SU-DHL-6 (cell line): ENCODE measurements around the gene SPOCK1.

ENCODE experiments used
- H2AFZ ChIP-seq: fragments of 200-600 bp; sonication (generic); 2 replicates; pipeline ENCODE4 v1.6.1; 2014; ENCODE audit warnings: low read depth, mild to moderate bottlenecking, moderate library complexity, mixed read lengths, antibody characterized with exemption, low read length; ENCODE audit not compliant: severe bottlenecking
- H3F3A ChIP-seq: fragments of 200-600 bp; shearing (Covaris generic); 2 replicates; pipeline ENCODE4 v1.6.0; 2016; ENCODE audit warnings: antibody characterized with exemption, mild to moderate bottlenecking; ENCODE audit not compliant: insufficient read depth
- H3K27ac ChIP-seq: fragments of 200-600 bp; sonication (generic); 2 replicates; pipeline ENCODE4 v1.5.1; 2016; ENCODE audit warnings: low read depth, mild to moderate bottlenecking, low read length, moderate library complexity, mixed read lengths
- H3K27me3 ChIP-seq: fragments of 200-600 bp; sonication (generic), shearing (Covaris generic); 2 replicates; pipeline ENCODE4 v1.6.0; 2014; ENCODE audit warnings: mild to moderate bottlenecking, low read length
- H3K36me3 ChIP-seq: fragments of 200-600 bp; sonication (generic); 2 replicates; pipeline ENCODE4 v1.6.1; 2014; ENCODE audit warnings: mild to moderate bottlenecking, low read length, mixed read lengths
- H3K4me2 ChIP-seq: fragments of 300-600, 200-600 bp; shearing (Covaris generic), sonication (generic); 2 replicates; pipeline ENCODE4 v1.6.0; 2014; ENCODE audit warnings: low read length, low read depth, mild to moderate bottlenecking; ENCODE audit not compliant: poor library complexity, severe bottlenecking
- H3K4me3 ChIP-seq: fragments of 200-600 bp; sonication (generic); 2 replicates; pipeline ENCODE4 v1.5.1; 2014; ENCODE audit warnings: antibody characterized with exemption, low read length, mild to moderate bottlenecking, mixed read lengths; ENCODE audit not compliant: insufficient read depth, poor library complexity, severe bottlenecking
- H3K79me2 ChIP-seq: fragments of 200-600 bp; sonication (generic); 2 replicates; pipeline ENCODE4 v1.6.1; 2014; ENCODE audit warnings: mild to moderate bottlenecking, low read length, moderate library complexity; ENCODE audit not compliant: insufficient read depth
- H3K9ac ChIP-seq: fragments of 200-600 bp; sonication (generic); 2 replicates; pipeline ENCODE4 v1.7.0; 2014; ENCODE audit warnings: mild to moderate bottlenecking, low read length
- H3K9me2 ChIP-seq: fragments of 200-600 bp; sonication (generic); replicated peaks from 2 replicates; pipeline ENCODE4 v1.6.1; 2014; ENCODE audit warnings: low read length; ENCODE audit not compliant: insufficient read depth
- H3K9me3 ChIP-seq: fragments of 200-600 bp; sonication (generic); 2 replicates; pipeline ENCODE4 v1.6.1; 2014; ENCODE audit warnings: low read length, mixed read lengths; ENCODE audit not compliant: insufficient read depth
- H4K20me1 ChIP-seq: fragments of 200-600 bp; sonication (generic); 2 replicates; pipeline ENCODE4 v1.6.1; 2014; ENCODE audit warnings: low read depth, mild to moderate bottlenecking, antibody characterized with exemption, low read length, moderate library complexity, mixed read lengths
- CTCF ChIP-seq: fragments of 200-600 bp; sonication (generic); IDR thresholded peaks from one replicate; pipeline ENCODE4 v1.5.1; 2017; ENCODE audit warnings: antibody characterized with exemption, mild to moderate bottlenecking, low read length, moderate library complexity; ENCODE audit not compliant: insufficient read depth, poor library complexity, severe bottlenecking
- EZH2phosphoT487 ChIP-seq: fragments of 200-600 bp; sonication (generic), shearing (Covaris generic); conservative IDR thresholded peaks from 2 replicates; pipeline ENCODE4 v1.6.1; 2018; ENCODE audit warnings: mild to moderate bottlenecking, antibody characterized with exemption, low read length, moderate library complexity, mixed read lengths

The SPOCK1 gene

GRCh38 chr5:137329586-137330296 lies 169.4 kb downstream of the SPOCK1 start:
- H3F3A ChIP-seq: no peaks in the 10 kb centered on the region
- no peaks in the 10 kb centered on the region for H3K9me2 ChIP-seq
- no peak overlapping the region for H2AFZ ChIP-seq
- no peaks in the 10 kb centered on the region for H3K27me3 ChIP-seq
- TF ChIP-seq EZH2phosphoT487: no peak
- no peak for TF ChIP-seq CTCF
- no peaks in the 10 kb centered on the region for H4K20me1 ChIP-seq
- H3K4me3 ChIP-seq: no peak overlapping the region
- H3K36me3 ChIP-seq: no peaks in the 10 kb centered on the region
- no peak overlapping the region for H3K27ac ChIP-seq
- no peak overlapping the region for H3K4me2 ChIP-seq
- H3K79me2 ChIP-seq: no peaks in the 10 kb centered on the region
- H3K9ac ChIP-seq: no peak overlapping the region
- no peaks in the 10 kb centered on the region for H3K9me3 ChIP-seq

DNA sequence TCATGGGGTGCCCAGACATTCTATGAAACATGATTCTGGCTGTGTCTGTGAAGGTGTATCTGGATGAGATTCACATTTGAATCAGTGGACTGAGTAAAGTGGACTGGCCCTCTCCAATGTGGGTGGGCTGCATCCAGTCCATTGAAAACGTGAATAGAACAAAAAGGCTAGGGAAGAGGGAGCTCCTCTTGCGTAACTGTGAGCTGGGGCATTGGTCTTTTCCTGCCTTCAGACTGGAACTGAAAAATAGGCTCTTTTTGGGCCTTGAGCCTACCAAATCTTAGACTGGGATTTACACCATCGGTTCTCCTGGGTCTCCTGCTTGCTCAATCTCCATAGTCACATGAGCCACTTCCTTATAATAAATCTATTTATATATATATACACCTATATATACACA lies 170.1 kb downstream of the SPOCK1 start:
- Histone ChIP-seq H3K9me2 (no peaks in the 10 kb centered on the region), H2AFZ (no peak overlapping the region), H3K9ac (no peak overlapping the region), H3K27ac (no peak overlapping the region), H3K79me2 (no peaks in the 10 kb centered on the region), H3K27me3 (no peaks in the 10 kb centered on the region), H3K4me2 (no peak overlapping the region), H4K20me1 (no peaks in the 10 kb centered on the region), H3K4me3 (no peak overlapping the region), H3K36me3 (no peaks in the 10 kb centered on the region), H3K9me3 (no peaks in the 10 kb centered on the region), H3F3A (no peaks in the 10 kb centered on the region)
- TF ChIP-seq CTCF (no peak), EZH2phosphoT487 (no peak)

GRCh38 chr5:137328463-137328862 lies 170.7 kb downstream of the SPOCK1 start:
- no peaks in the 10 kb centered on the region for H3K79me2 ChIP-seq
- no peaks in the 10 kb centered on the region for H3K9me3 ChIP-seq
- H3K36me3 ChIP-seq: no peaks in the 10 kb centered on the region
- no peak for TF ChIP-seq CTCF
- TF ChIP-seq EZH2phosphoT487: no peak
- H3F3A ChIP-seq: no peaks in the 10 kb centered on the region
- H3K27me3 ChIP-seq: no peaks in the 10 kb centered on the region
- H3K9me2 ChIP-seq: no peaks in the 10 kb centered on the region
- H4K20me1 ChIP-seq: no peaks in the 10 kb centered on the region
- no peak overlapping the region for H2AFZ ChIP-seq
- H3K4me2 ChIP-seq: no peak overlapping the region
- H3K9ac ChIP-seq: no peak overlapping the region
- no peak overlapping the region for H3K4me3 ChIP-seq
- H3K27ac ChIP-seq: no peak overlapping the region
